ENCODE measurements around the gene HECTD3.

GRCh38 chr1:45018599-45019230, 7.6 kb upstream of the HECTD3 start:
- TF ChIP-seq CTCF (IDR thresholded peaks at IDR 0.05) = peak in 5 of 7 experiments; percentile 76 to 95 (median 79)
- TF ChIP-seq POLR2AphosphoS5 (IDR thresholded peaks at IDR 0.05) = peak in 1 of 3 donors; percentile 60
- no peak for TF ChIP-seq POLR2A (IDR thresholded peaks at IDR 0.05)

Data from stomach (tissue), 4 donors.